Smooth muscle cell (in vitro differentiated cells): ENCODE results near the gene C1orf232. TPM values are rescaled to one million over a fixed set of nuclear protein-coding genes. Genes with fewer than 3 reads are reported as not detected.
A peak's percentile ranks its signal among the peaks of the same experiment; 100 is the strongest.

Source experiments
- DNase-seq: peaks from one replicate; lab custom pipeline; 2025; ENCODE audit not compliant: unreplicated experiment; lab: John Stamatoyannopoulos, UW
- H2AFZ ChIP-seq: fragments of 200-600 bp; sonication (generic); 2 replicates; pipeline ENCODE4 v1.6.0; 2016; ENCODE audit warnings: antibody characterized with exemption, low read depth, mild to moderate bottlenecking
- H3F3A ChIP-seq: fragments of 200-600 bp; sonication (generic); 2 replicates; pipeline ENCODE4 v1.6.0; 2017; ENCODE audit warnings: antibody characterized with exemption, low read depth
- H3K27ac ChIP-seq: fragments of 200-600 bp; sonication (generic); 2 replicates; pipeline ENCODE4 v1.5.1; 2016; ENCODE audit warnings: low read depth, mild to moderate bottlenecking
- H3K27me3 ChIP-seq: fragments of 200-600 bp; sonication (generic); 2 replicates; pipeline ENCODE4 v1.6.1; 2016; ENCODE audit warnings: low read depth, mild to moderate bottlenecking
- H3K36me3 ChIP-seq: fragments of 200-600 bp; sonication (generic); 2 replicates; pipeline ENCODE4 v1.5.1; 2016; ENCODE audit warnings: low read depth
- H3K4me1 ChIP-seq: fragments of 200-600 bp; sonication (generic); 2 replicates; pipeline ENCODE4 v1.5.1; 2016; ENCODE audit warnings: low read depth
- H3K4me2 ChIP-seq: fragments of 200-600 bp; sonication (generic); 2 replicates; pipeline ENCODE4 v1.6.0; 2016; ENCODE audit warnings: mild to moderate bottlenecking
- H3K4me3 ChIP-seq: fragments of 200-600 bp; sonication (generic); 2 replicates; pipeline ENCODE4 v1.5.1; 2016; ENCODE audit warnings: mild to moderate bottlenecking
- H3K79me2 ChIP-seq: fragments of 200-600 bp; sonication (generic); 2 replicates; pipeline ENCODE4 v1.6.0; 2016; ENCODE audit warnings: low read depth, mild to moderate bottlenecking
- H3K9ac ChIP-seq: fragments of 200-600 bp; sonication (generic); 2 replicates; pipeline ENCODE4 v1.6.0; 2016; ENCODE audit warnings: low read depth
- H3K9me3 ChIP-seq: fragments of 200-600 bp; sonication (generic); replicated peaks from 2 replicates; pipeline ENCODE4 v1.5.1; 2016; ENCODE audit warnings: low read depth
- H4K20me1 ChIP-seq: fragments of 200-600 bp; sonication (generic); 2 replicates; pipeline ENCODE4 v1.6.0; 2016; ENCODE audit warnings: low read depth
- WGBS: methylation state at CpG from one replicate; pipeline ENCODE4 v1.1.7; 2016; ENCODE audit warnings: low lambda C conversion rate; 5-methylcytosine and 5-hydroxymethylcytosine counted together
- polyA plus RNA-seq: library from polyadenylated mRNA; unstranded; fragments of >200 nt; fragmentation: Nextera tagmentation; extraction: Ambion mirVana; gene quantifications from 2 replicates; pipeline ENCODE4 v1.2.1, GENCODE V29; 2016
- total RNA-seq: library from RNA; depleted of rRNA; stranded (reverse); fragments of >200 nt; gene quantifications from 2 replicates; pipeline ENCODE4 v1.2.3, GENCODE V29; 2014
- TF ChIP-seq, protein P1 (sequence below): fragments of 200-600 bp; sonication (generic); IDR thresholded peaks from 2 replicates; pipeline ENCODE4 v1.5.1; 2017; ENCODE audit warnings: borderline replicate concordance, mild to moderate bottlenecking, antibody characterized with exemption; ENCODE audit not compliant: insufficient read depth, poor library complexity, severe bottlenecking

C1orf232 gene
- total and polyA plus RNA-seq, 2 experiments from 2014 or later, result not detected

- WGBS, result 82% methylated on average over 9 of the region's 9 CpGs
- DNase-seq, result no peak
- no peak overlapping the region for H3K4me2 ChIP-seq
Observed at GRCh38 chr1:26181586-26182382, 13.0 kb upstream of the C1orf232 start.

GRCh38 chr1:26180010-26180506 is 11.3 kb upstream of the C1orf232 start:
- Histone ChIP-seq H3K27me3 (no peaks in the 10 kb centered on the region), H3K79me2 (no peaks in the 10 kb centered on the region), H3K9me3 (no peaks in the 10 kb centered on the region), H3K27ac (no peak overlapping the region), H3K4me3 (no peak overlapping the region), H2AFZ (no peak overlapping the region), H3K4me1 (no peaks in the 10 kb centered on the region), H3K36me3 (no peaks in the 10 kb centered on the region), H4K20me1 (no peaks in the 10 kb centered on the region), H3K4me2 (no peak overlapping the region), H3F3A (no peaks in the 10 kb centered on the region), H3K9ac (no peak overlapping the region)
- TF ChIP-seq, protein P1, sequence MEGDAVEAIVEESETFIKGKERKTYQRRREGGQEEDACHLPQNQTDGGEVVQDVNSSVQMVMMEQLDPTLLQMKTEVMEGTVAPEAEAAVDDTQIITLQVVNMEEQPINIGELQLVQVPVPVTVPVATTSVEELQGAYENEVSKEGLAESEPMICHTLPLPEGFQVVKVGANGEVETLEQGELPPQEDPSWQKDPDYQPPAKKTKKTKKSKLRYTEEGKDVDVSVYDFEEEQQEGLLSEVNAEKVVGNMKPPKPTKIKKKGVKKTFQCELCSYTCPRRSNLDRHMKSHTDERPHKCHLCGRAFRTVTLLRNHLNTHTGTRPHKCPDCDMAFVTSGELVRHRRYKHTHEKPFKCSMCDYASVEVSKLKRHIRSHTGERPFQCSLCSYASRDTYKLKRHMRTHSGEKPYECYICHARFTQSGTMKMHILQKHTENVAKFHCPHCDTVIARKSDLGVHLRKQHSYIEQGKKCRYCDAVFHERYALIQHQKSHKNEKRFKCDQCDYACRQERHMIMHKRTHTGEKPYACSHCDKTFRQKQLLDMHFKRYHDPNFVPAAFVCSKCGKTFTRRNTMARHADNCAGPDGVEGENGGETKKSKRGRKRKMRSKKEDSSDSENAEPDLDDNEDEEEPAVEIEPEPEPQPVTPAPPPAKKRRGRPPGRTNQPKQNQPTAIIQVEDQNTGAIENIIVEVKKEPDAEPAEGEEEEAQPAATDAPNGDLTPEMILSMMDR, result no peak
- WGBS, result 80% methylated on average over 4 of the region's 4 CpGs
- DNase-seq, result no peak

More at GRCh38 chr1:26181586-26182382, 13.0 kb upstream of the C1orf232 start:
- H3K36me3 ChIP-seq, result no peaks in the 10 kb centered on the region
- H3K9me3 ChIP-seq, result no peaks in the 10 kb centered on the region
- no peak overlapping the region for H2AFZ ChIP-seq
- H3K27ac ChIP-seq, result no peak overlapping the region
- H3K9ac ChIP-seq, result no peak overlapping the region
- TF ChIP-seq, protein P1, result no peak
- no peak overlapping the region for H3K4me3 ChIP-seq
- H3K27me3 ChIP-seq, result no peaks in the 10 kb centered on the region
- no peaks in the 10 kb centered on the region for H3K79me2 ChIP-seq
- H4K20me1 ChIP-seq, result no peaks in the 10 kb centered on the region
- H3K4me1 ChIP-seq, result no peaks in the 10 kb centered on the region
- H3F3A ChIP-seq, result no peaks in the 10 kb centered on the region

GRCh38 chr1:26177182-26177684 is 8.5 kb upstream of the C1orf232 start, which contains the start of gene CNKSR1:
Gene CNKSR1 (plus strand): TSS chr1:26177491. CDS start chr1:26177548, 57 bp downstream.
- peak within 1 kb of the TSS; percentile 65 for H3K4me2 ChIP-seq
- peak within 1 kb of the TSS; percentile 41 for H3K4me3 ChIP-seq
- 29% methylated on average over 20 of the region's 21 CpGs for WGBS
- TF ChIP-seq, protein P1, result no peak
- H3K27me3 ChIP-seq, result no peaks in the 10 kb centered on the region
- no peaks in the 10 kb centered on the region for H3K79me2 ChIP-seq
- H3K27ac ChIP-seq, result no peak within 1 kb of the TSS
- H3F3A ChIP-seq, result no peaks in the 10 kb centered on the region
- no peaks in the 10 kb centered on the region for H3K4me1 ChIP-seq
- no peaks in the 10 kb centered on the region for H3K9me3 ChIP-seq
- no peak within 1 kb of the TSS for H3K9ac ChIP-seq
- no peaks in the 10 kb centered on the region for H3K36me3 ChIP-seq
- no peak for DNase-seq
- no peaks in the 10 kb centered on the region for H4K20me1 ChIP-seq
- no peak within 1 kb of the TSS for H2AFZ ChIP-seq
